ENCODE results near the gene CLP1. TPM values are rescaled to one million over a fixed set of nuclear protein-coding genes. Genes with fewer than 3 reads are reported as not detected.
"Not testable (repeated sequence)": the region's sequence is repeated elsewhere in the genome, so short reads cannot be mapped to it uniquely, and the experiment has no call there.

Gene CLP1
- polyA plus RNA-seq, 1 donor from 2014 or later: 12.5 TPM

DNA sequence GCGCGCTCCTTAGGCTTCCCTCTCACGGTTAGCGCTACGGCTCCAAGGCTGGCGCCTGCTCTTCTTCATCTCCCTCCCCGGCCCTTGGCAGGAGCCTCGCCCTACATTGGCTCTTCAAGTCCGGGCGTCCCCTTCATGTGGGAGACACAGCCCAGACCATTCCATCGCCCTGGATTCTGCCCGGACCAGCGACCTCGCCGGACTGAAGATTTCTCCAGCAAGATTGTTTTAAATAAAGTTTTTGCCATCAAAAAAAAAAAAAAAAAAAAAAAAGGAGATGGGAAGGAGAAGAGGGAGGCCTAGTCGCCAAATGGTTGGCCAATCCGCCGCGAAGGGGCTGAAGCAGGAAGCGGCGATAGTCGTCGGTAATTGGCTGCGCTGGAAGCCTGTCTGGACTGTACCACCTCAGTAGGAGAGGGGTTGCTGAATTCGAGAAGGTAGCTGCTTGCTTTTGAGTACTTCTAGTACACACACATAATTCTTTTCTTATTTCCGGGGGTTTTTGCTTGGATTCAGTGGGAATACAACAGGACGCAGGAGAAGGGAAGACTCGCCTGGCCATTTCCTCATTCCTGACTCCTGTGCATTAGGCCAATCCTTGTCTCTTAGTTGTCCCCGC, 9.7 kb downstream of the CLP1 start:
- peak overlapping the region; percentile 96 to 100 (median 98) for H3K27ac Mint-ChIP-seq
- H3K4me3 Mint-ChIP-seq: peak overlapping the region; percentile 88 to 96 (median 95)
- H3K9me3 Mint-ChIP-seq: no peaks in the 10 kb centered on the region
- H3K36me3 Mint-ChIP-seq: peaks cover 2% of the 10 kb centered on the region
- no peaks in the 10 kb centered on the region for H3K27me3 Mint-ChIP-seq
- peaks cover 13 to 30% (median 20%) of the 10 kb centered on the region in 3 donors for H3K4me1 Mint-ChIP-seq

DNA sequence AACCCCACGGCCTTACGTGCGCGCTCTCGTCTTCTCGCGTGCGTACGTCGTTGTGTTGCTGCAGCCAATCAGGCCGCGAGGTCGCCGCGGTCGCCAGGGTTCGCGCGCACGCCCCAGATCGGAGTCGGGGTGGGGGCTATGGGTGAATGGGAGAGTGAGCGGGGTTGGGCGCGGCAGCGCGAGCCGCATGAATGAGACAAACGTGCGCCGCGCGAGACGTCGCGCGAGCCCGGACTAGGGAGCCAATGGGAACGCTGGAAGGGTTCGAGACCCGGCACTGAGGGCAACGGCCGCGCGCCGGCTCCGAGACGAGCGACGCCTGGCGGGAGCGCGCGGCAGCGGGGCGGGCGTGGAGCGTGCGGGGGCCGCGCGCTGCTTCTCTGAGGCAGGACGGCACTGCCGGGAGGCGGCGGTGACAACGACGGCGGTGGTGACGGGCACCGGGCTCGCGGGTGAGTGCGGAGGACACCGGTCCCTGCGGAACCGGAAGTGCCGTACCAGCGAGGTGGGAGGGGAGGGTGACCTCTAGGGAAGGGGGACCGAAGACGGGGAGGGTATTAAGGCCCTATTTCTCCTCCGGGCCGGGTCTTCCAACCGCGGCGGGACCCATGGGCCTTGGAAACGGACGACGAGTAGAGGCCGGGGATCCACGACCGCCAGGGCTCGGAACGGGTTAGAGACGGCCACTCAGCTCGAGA, 10.3 kb downstream of the CLP1 start, which contains the start of gene ZDHHC5:
Gene ZDHHC5, plus strand, starts transcription at position 379 of the 698 bp plus-strand sequence. CDS start 4,977 bp downstream, outside the sequence.
- no peaks in the 10 kb centered on the region for H3K27me3 Mint-ChIP-seq
- peak within 1 kb of the TSS; percentile 96 to 100 (median 98) for H3K27ac Mint-ChIP-seq
- H3K9me3 Mint-ChIP-seq: no peaks in the 10 kb centered on the region
- peaks cover 13 to 32% (median 22%) of the 10 kb centered on the region in 3 donors for H3K4me1 Mint-ChIP-seq
- peak within 1 kb of the TSS; percentile 88 to 96 (median 95) for H3K4me3 Mint-ChIP-seq
- peaks cover 2% of the 10 kb centered on the region for H3K36me3 Mint-ChIP-seq

DNA sequence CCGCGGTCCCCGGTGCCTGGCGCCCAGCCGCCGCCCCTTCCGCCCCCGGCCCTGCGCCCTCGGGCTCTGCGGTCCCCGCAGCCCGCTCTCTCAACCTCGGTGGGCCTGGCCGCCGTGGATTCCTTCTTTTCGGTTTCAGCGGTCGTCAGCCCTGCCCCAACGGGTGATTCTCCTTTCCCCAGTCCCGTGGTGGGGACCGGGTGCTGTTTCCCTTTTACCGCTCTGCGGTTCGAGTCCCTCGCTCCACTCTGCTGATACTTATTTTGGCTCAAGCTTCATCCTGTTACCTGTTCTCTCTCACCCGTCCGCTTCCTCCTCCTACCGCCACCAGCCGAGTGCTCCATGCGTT, 10.8 kb downstream of the CLP1 start:
- no peaks in the 10 kb centered on the region for H3K9me3 Mint-ChIP-seq
- H3K4me3 Mint-ChIP-seq: peak overlapping the region; percentile 88 to 96 (median 95)
- H3K4me1 Mint-ChIP-seq: peaks cover 13 to 34% (median 26%) of the 10 kb centered on the region in 3 donors
- H3K36me3 Mint-ChIP-seq: peaks cover 2% of the 10 kb centered on the region
- no peaks in the 10 kb centered on the region for H3K27me3 Mint-ChIP-seq
- H3K27ac Mint-ChIP-seq: peak overlapping the region; percentile 96 to 100 (median 98)

DNA sequence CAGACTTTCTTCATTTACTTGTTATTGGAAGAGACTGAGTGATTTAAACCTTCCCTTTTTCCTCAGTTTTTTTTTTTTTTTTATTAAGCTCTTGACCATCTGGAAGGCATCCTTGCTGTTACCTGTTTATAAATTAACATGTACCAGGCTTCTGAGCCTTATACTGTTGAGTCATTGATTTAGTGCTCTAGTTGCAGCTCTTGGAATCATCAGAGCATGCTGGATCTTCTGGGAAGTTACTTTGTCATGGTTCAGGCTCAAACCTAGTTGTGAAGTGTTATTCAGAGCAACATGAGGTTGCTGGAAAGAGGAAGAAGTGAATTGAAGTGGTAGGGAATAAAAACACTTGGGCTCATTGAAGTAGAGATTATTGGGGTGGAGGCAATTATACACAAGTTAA, 16.7 kb downstream of the CLP1 start:
- Mint-ChIP-seq H3K27ac (peak overlapping the region in 1 of 3 donors; percentile 24), H3K27me3 (no peaks in the 10 kb centered on the region), H3K4me3 (peak overlapping the region in 1 of 4 donors; percentile 39), H3K4me1 (peaks cover 17 to 44% (median 24%) of the 10 kb centered on the region in 3 donors), H3K9me3 (no peaks in the 10 kb centered on the region), H3K36me3 (peaks cover 5% of the 10 kb centered on the region)

DNA sequence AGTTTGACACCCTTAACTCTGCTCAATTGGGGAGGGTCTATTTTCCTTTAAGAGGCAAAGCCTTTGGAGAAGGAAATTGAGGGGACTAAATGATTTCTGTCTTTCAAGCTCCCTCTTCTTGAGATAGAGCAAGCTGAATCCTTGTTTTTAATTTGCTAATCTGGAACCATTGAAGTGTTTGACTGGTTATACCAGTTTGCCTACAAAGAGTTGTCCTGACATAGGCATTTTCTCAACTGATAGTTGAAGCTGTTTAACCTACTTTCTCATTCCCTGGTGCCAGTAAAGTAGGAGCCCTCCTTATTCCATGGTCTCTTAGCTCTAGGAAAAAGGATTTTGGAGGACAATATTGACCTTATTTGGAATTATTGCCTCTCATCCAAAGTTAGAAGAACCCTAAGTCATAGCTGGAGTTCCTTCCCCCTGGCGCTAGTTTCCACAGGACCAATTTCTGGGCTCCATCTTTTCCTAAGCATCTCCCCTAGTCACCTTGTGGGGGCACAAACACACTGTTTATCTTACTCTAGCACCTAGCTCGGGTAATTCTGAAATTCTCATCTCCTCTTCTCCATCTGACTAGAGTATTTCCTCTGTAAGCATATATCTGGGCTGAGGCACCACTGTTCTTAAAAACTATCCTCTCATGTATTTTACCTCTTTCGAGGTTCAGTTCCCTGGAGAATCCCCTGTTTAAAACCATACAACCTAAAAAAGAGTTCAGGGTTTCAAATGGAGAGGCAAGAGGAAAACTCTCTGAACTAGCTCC, 17.8 kb downstream of the CLP1 start:
- H3K27ac Mint-ChIP-seq: peak overlapping the region in 1 of 3 donors; percentile 35
- peaks cover 19 to 42% (median 20%) of the 10 kb centered on the region in 3 donors for H3K4me1 Mint-ChIP-seq
- peak overlapping the region in 1 of 4 donors; percentile 29 for H3K4me3 Mint-ChIP-seq
- no peaks in the 10 kb centered on the region for H3K9me3 Mint-ChIP-seq
- H3K36me3 Mint-ChIP-seq: peaks cover 5% of the 10 kb centered on the region
- no peaks in the 10 kb centered on the region for H3K27me3 Mint-ChIP-seq

DNA sequence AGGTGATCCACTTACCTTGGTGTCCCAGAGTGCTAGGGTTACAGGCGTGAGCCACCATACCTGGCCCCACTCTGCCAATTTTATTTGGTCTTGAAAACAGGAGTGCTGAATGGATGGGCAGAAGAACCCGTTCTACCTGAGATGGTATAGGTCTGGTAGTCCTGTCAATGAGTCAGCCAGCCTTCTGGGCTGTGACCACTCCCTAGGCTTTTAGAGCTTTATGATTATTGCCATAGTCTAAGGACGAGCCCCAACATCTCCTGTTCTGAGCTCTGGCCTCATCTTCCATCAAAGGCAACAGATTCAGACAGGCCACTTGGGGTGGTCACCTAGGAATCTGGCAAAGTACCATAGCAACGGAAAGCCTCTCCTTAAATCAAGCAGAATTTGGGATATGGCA, 21.8 kb downstream of the CLP1 start:
- H3K36me3 Mint-ChIP-seq: peaks cover 3% of the 10 kb centered on the region
- H3K4me1 Mint-ChIP-seq: peaks cover 8 to 43% (median 32%) of the 10 kb centered on the region in 3 donors
- H3K27ac Mint-ChIP-seq: no peak overlapping the region
- H3K27me3 Mint-ChIP-seq: no peaks in the 10 kb centered on the region
- H3K4me3 Mint-ChIP-seq: no peak overlapping the region
- H3K9me3 Mint-ChIP-seq: no peaks in the 10 kb centered on the region

DNA sequence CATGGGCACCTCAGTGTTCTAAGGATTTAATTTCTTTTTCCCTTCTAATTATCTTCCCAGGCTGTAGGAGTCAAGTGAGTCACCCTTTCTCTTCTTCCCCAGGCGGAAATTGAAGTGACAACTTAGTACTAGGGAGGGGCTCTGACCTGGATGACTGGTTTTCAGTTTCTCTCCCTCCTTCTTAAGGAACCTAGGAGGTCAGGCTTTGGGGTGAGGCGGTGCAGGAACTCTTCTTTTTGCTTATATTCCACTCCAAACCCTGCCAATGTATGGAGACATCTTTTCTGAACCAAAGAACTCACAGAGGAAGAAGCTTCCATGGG, 23.0 kb downstream of the CLP1 start:
- Mint-ChIP-seq H3K27me3 (no peaks in the 10 kb centered on the region), H3K4me3 (peak overlapping the region in 1 of 4 donors; percentile 22), H3K27ac (peak overlapping the region in 1 of 3 donors; percentile 16), H3K36me3 (peaks cover 1% of the 10 kb centered on the region), H3K9me3 (no peaks in the 10 kb centered on the region), H3K4me1 (peaks cover 7 to 37% (median 31%) of the 10 kb centered on the region in 3 donors)

DNA sequence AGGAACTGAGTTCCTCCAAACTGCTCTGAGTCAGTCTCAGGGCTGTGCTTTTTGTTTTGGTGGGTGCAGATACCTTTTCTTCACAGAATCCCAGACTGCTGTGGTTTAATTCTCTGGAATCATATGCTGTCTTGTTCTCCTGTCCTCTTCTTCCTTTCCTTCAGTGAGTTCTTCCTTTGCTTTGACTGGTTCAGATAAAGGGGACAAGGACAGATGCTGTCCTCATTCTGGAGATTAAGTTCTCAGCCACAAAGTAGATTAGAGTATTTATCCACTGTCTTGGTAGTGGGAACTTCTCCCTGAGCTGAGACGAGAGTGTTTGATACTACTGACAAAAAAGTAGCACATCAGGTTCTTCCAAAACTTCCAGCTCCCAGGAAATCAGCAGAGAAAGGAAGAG, 23.6 kb downstream of the CLP1 start:
- Mint-ChIP-seq H3K4me1 (peaks cover 6 to 30% (median 24%) of the 10 kb centered on the region in 3 donors), H3K4me3 (no peak overlapping the region), H3K27me3 (no peaks in the 10 kb centered on the region), H3K27ac (peak overlapping the region in 1 of 3 donors; percentile 3), H3K36me3 (peaks cover 3% of the 10 kb centered on the region), H3K9me3 (no peaks in the 10 kb centered on the region)

DNA sequence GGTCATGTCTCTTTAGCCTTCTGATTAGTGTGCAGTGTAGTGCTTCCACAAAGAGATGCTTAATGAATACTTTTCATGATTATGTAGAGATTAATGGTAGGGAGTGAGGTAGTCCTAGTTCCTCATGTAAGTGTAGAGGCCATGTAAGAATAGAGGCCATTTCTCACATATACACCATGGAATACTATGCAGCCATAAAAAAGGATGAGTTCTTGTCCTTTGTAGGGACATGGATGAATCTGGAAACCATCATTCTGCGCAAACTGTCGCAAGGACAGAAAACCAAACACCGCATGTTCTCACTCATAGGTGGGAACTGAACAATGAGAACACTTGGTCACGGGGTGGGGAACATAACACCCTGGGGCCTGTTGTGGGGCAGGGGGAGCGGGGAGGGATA, 32.9 kb downstream of the CLP1 start:
- not testable (repeated sequence) for H3K27ac Mint-ChIP-seq, H3K27me3 Mint-ChIP-seq, H3K4me3 Mint-ChIP-seq, H3K4me1 Mint-ChIP-seq, H3K9me3 Mint-ChIP-seq
- peaks cover 18% of the 10 kb centered on the region for H3K36me3 Mint-ChIP-seq

DNA sequence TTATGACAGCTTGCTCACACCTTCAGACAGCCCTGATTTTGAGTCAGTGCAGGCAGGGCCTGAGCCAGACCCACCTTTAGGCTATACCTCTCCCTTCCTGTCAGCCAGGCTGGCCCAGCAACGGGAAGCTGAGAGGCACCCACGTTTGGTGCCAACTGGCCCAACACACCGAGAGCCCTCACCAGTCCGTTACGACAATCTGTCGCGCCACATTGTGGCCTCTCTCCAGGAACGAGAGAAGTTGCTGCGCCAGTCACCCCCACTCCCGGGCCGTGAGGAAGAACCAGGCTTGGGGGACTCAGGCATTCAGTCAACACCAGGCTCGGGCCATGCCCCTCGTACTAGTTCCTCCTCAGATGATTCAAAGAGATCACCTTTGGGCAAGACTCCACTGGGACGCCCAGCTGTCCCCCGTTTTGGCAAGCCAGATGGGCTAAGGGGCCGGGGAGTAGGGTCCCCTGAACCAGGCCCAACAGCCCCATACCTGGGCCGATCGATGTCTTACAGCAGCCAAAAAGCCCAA, 41.3 kb downstream of the CLP1 start:
- Mint-ChIP-seq H3K27ac (peak overlapping the region in 1 of 3 donors; percentile 8), H3K27me3 (no peaks in the 10 kb centered on the region), H3K4me3 (no peak overlapping the region), H3K9me3 (no peaks in the 10 kb centered on the region), H3K4me1 (peaks cover 0 to 2% (median 0%) of the 10 kb centered on the region in 3 donors), H3K36me3 (peaks cover 4% of the 10 kb centered on the region)

DNA sequence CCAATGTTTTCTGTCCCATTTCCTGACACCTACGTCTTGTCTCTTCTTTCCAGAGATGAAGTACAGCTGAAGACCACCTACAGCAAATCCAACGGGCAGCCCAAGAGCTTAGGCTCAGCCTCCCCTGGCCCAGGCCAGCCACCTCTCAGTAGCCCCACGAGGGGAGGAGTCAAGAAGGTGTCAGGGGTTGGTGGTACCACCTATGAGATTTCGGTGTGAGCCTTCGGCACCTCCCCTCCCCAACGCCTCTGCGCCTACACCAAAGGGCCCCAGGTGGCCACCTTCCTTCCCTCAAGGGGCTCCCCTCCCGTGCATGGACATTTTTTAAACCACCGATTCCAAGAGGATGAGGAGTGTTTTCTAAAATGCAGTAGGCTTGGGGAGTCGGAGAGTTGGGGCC, 42.3 kb downstream of the CLP1 start:
- H3K27ac Mint-ChIP-seq: peak overlapping the region in 1 of 3 donors; percentile 8
- no peak overlapping the region for H3K4me3 Mint-ChIP-seq
- H3K36me3 Mint-ChIP-seq: peaks cover 4% of the 10 kb centered on the region
- H3K27me3 Mint-ChIP-seq: no peaks in the 10 kb centered on the region
- no peaks in the 10 kb centered on the region for H3K9me3 Mint-ChIP-seq
- H3K4me1 Mint-ChIP-seq: peaks cover 0 to 2% (median 0%) of the 10 kb centered on the region in 3 donors

DNA sequence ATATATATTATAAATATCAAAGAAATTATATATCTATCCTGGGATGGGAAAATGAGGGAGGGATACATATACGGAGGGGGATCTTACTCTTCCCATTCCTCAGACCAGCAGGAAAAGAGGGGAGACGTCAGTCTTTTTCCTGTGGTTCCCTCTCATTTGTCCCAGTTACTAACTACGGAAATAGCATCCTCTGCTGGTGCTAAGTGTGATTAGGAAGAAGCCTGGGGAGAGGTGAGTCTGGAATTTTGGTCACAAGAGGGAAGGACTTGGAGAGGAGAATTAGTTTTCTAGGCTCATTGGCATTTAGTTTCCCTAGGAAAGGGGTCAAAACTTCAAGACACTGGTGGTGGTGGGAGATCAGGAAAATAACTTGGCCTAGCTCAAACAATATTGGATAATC, 42.9 kb downstream of the CLP1 start:
- Mint-ChIP-seq H3K4me3 (no peak overlapping the region), H3K27me3 (no peaks in the 10 kb centered on the region), H3K9me3 (no peaks in the 10 kb centered on the region), H3K36me3 (peaks cover 4% of the 10 kb centered on the region), H3K27ac (peak overlapping the region in 1 of 3 donors; percentile 71), H3K4me1 (peaks cover 0 to 2% (median 0%) of the 10 kb centered on the region in 3 donors)

DNA sequence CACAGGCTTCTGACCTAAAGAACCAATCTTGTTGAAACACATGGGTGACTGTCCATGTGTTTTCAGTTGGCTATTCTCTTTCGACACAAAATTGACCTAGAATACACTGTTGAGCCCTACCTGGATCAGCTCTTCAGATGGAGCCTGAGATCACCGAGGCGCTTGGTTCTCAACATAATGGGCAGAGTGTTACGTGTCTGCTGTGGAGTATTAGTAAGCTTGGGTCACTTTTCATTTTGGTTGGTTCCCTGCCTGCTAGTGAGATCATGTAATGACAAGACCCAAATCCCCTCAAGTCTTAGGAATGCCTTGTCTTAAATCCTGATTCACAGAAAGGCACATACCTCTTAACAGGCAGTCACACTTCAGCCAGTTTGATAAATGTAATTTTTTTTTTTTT, 45.8 kb downstream of the CLP1 start:
- no peak overlapping the region for H3K4me3 Mint-ChIP-seq
- peaks cover 0 to 4% (median 3%) of the 10 kb centered on the region in 3 donors for H3K4me1 Mint-ChIP-seq
- no peaks in the 10 kb centered on the region for H3K27me3 Mint-ChIP-seq
- H3K27ac Mint-ChIP-seq: no peak overlapping the region
- H3K36me3 Mint-ChIP-seq: peaks cover 2% of the 10 kb centered on the region
- no peaks in the 10 kb centered on the region for H3K9me3 Mint-ChIP-seq

DNA sequence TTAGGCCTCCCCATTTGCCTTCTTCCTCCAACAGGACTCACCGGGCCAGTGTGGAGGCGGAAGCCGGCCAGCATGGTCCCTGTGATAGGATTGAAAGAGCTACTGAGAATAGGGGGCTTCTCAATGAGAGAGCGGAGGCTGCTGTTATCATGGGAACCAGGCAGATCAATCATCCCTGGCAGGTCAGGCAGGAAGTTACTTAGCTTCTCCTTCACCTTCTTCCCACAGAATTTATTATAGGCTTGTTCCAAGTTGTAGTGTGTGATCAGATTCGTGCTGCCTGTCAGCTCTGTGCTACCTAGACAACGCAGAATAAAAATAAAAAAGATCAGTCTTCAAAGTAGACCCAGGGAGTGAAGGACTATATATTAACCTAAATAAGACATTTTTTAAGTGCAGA, 47.4 kb downstream of the CLP1 start:
- H3K27me3 Mint-ChIP-seq: no peaks in the 10 kb centered on the region
- peaks cover 0 to 9% (median 7%) of the 10 kb centered on the region in 3 donors for H3K4me1 Mint-ChIP-seq
- H3K9me3 Mint-ChIP-seq: no peaks in the 10 kb centered on the region
- peaks cover 2% of the 10 kb centered on the region for H3K36me3 Mint-ChIP-seq
- H3K27ac Mint-ChIP-seq: peak overlapping the region in 2 of 3 donors; percentile 14 to 67
- no peak overlapping the region for H3K4me3 Mint-ChIP-seq

DNA sequence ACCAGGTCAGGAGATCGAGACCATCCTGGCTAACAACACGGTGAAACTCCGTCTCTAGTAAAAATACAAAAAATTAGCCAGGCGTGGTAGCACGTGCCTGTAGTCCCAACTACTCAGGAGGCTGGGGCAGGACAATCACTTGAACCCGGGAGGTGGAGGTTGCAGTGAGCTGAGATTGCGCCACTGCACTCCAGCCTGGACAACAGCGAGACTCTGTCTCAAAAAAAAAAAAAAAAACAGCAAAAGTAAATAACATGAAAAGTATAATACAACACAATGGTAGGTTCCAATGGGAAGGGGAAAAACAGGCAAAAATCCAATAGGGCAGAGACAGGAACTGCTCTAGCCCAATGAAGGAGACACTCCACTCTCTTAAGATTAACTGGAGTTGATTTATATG, 47.9 kb downstream of the CLP1 start:
- not testable (repeated sequence) for H3K27me3 Mint-ChIP-seq, H3K27ac Mint-ChIP-seq, H3K36me3 Mint-ChIP-seq, H3K9me3 Mint-ChIP-seq
- H3K4me1 Mint-ChIP-seq: peaks cover 0 to 11% (median 9%) of the 10 kb centered on the region in 3 donors
- peak overlapping the region in 1 of 4 donors; percentile 29 for H3K4me3 Mint-ChIP-seq
